AG10803 (cell line): ENCODE results near the gene RBP3.
A peak's percentile ranks its signal among the peaks of the same experiment; 100 is the strongest.

Experiments
- DNase-seq: peaks from one replicate; pipeline ENCODE4 v3.0.0; 2010; ENCODE audit warnings: low read depth
- H3K4me3 ChIP-seq: 2 replicates; pipeline ENCODE4 v1.5.1; 2011; ENCODE audit warnings: mild to moderate bottlenecking, low read length, control low read depth
- CTCF ChIP-seq: conservative IDR thresholded peaks from 2 replicates; pipeline ENCODE4 v1.5.1; 2011; ENCODE audit warnings: mild to moderate bottlenecking, low read length, control low read depth, inconsistent platforms

Gene RBP3

GRCh38 chr10:47357131-47357582 lies 9.0 kb downstream of the RBP3 start:
- no peak for TF ChIP-seq CTCF
- no peak overlapping the region for H3K4me3 ChIP-seq
- no peak for DNase-seq

GRCh38 chr10:47357911-47358310 lies 9.7 kb downstream of the RBP3 start:
- TF ChIP-seq CTCF = no peak
- DNase-seq = no peak
- H3K4me3 ChIP-seq = no peak overlapping the region

GRCh38 chr10:47358457-47358856 lies 10.3 kb downstream of the RBP3 start:
- no peak overlapping the region for H3K4me3 ChIP-seq
- no peak for TF ChIP-seq CTCF
- no peak for DNase-seq

GRCh38 chr10:47359101-47359500 lies 10.9 kb downstream of the RBP3 start:
- no peak for DNase-seq
- H3K4me3 ChIP-seq = no peak overlapping the region

GRCh38 chr10:47359626-47360418 lies 11.7 kb downstream of the RBP3 start:
- no peak for TF ChIP-seq CTCF

More at GRCh38 chr10:47359101-47359500, 10.9 kb downstream of the RBP3 start:
- no peak for TF ChIP-seq CTCF

GRCh38 chr10:47360419-47361040 lies 12.4 kb downstream of the RBP3 start:
- TF ChIP-seq CTCF = no peak
- no peak overlapping the region for H3K4me3 ChIP-seq
- DNase-seq = no peak

More at GRCh38 chr10:47359626-47360418, 11.7 kb downstream of the RBP3 start:
- H3K4me3 ChIP-seq = no peak overlapping the region
- DNase-seq = no peak

- peak; percentile 15 for DNase-seq
- H3K4me3 ChIP-seq = no peak overlapping the region
- peak; percentile 71 for TF ChIP-seq CTCF
Observed at GRCh38 chr10:47361293-47361692, 13.1 kb downstream of the RBP3 start.
